Stimulated activated CD8-positive, alpha-beta memory T cell treated with anti-CD3 and anti-CD28 coated beads, Interleukin-7, amount 100 ng/mL, for 1 hour (primary cell): ENCODE measurements around the gene FAM118A.
"Not testable (repeated sequence)": the region's sequence is repeated elsewhere in the genome, so short reads cannot be mapped to it uniquely, and the experiment has no call there.

Source experiments
- DNase-seq, 2 donors: peaks; one replicate each; pipeline ENCODE4 v3.0.0-alpha.2; 2020; ENCODE audit warnings: low read depth in 2 of 2

FAM118A gene

DNA sequence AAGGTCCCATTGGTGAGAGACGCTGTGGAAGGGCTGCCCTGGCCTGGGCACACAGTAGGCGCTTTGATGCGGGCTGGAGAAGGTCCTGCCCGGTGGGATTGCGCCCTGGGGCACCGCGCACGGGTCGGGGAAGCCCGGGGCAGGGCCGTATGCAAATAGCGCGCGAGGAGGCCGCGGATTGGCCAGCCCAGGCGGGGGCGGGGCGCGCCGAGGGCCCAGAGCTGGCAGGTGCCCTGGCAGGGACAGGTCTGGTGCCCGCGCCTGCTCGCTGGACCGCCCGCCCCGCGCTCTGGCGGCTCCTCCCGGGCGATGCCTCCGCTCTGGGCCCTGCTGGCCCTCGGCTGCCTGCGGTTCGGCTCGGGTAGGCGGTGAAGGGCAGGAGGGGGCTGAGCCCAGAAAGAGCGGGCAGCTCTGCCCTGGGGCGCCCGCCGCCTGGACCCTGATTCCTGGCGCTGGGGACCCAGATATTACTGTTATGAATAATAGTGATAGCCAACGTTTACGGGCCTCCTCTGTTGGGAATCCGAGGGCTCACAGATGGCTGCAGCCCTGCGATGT lies 24.9 kb upstream of the FAM118A start, which contains the start of gene UPK3A:
Gene UPK3A (plus strand): TSS at position 245 of the 558 bp plus-strand sequence. CDS start 65 bp downstream, at position 310.
- no peak for DNase-seq

DNA sequence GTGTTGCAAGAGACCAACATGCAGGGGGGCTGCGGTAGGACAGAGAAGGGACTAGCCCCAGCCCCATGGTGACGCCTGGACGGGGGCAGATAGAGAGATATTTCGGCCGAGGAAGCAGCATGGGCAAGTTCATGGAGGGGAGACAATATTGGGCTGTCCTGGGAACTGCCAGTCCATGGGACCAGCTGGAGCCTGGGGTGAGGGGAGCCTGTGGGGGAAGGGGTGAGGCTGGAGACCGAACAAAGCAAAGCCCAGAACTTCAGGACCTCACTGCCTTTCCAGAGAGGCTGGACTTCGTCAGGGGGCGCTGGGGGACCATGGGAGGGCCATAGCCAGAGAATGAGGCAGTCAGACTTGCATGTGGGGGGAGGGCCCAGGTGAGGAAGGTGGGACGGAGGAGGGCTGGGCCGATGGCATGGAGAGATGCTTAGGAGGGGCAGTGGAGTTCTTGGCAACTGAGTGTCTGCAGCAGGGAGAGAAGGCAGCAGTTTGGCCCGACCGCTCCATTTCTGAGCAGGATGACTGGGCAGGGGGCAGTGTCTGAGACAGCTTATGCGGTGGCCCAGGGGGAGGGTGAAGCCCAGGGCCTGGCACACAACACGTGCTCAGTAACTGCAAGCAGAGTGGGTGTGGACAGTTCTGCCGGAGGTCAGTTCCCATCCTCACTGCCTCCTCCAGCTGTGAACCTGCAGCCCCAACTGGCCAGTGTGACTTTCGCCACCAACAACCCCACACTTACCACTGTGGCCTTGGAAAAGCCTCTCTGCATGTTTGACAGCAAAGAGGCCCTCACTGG lies 24.3 kb upstream of the FAM118A start:
- DNase-seq, result no peak

DNA sequence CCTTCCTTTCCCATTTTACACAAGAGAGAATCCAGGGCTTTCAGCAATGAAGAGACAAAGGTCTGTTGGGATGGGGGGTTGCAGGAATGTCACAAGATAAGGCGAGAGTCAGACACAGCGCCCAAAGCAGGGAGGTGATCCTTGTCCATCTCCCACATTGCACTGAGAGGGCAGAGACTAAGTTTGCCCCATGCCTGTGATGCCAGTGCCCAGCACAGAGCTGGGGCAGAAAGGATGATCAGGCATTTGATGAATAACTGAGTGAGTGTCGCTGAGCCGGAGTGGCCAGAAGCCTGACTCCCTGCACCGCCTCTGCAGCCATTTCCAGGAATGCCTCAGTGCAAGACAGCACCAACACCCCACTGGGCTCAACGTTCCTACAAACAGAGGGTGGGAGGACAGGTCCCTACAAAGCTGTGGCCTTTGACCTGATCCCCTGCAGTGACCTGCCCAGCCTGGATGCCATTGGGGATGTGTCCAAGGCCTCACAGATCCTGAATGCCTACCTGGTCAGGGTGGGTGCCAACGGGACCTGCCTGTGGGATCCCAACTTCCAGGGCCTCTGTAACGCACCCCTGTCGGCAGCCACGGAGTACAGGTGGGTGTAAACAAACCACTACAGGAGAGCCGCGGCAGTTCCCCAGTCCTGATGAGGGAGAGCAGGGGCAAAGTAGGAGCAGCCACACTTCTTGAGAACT lies 22.7 kb upstream of the FAM118A start:
- DNase-seq, result no peak

DNA sequence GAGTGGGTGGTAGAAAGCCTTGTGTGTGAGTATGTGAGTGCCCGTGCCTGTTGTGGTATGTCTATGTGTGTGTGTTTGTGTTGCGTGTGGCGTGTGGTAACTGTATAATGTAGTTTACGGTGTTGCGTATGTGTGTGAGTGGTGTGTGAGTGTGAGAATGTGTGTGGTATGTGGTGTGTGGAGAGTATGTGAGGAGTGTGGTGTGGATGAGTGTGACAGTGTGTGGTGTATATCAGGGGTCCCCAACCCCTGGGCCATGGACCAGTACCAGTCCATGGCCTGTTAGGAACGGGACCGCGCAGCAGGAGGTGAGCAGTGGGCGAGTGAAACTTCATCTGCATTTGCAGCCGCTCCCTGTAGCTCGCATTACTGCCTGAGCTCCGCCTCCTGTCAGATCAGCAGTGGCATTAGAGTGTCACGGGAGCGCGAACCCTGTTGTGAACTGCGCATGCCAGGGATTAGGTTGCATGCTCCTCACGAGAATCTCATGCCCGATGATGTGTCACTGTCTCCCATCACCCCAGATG lies 19.3 kb upstream of the FAM118A start:
- DNase-seq, result no peak

DNA sequence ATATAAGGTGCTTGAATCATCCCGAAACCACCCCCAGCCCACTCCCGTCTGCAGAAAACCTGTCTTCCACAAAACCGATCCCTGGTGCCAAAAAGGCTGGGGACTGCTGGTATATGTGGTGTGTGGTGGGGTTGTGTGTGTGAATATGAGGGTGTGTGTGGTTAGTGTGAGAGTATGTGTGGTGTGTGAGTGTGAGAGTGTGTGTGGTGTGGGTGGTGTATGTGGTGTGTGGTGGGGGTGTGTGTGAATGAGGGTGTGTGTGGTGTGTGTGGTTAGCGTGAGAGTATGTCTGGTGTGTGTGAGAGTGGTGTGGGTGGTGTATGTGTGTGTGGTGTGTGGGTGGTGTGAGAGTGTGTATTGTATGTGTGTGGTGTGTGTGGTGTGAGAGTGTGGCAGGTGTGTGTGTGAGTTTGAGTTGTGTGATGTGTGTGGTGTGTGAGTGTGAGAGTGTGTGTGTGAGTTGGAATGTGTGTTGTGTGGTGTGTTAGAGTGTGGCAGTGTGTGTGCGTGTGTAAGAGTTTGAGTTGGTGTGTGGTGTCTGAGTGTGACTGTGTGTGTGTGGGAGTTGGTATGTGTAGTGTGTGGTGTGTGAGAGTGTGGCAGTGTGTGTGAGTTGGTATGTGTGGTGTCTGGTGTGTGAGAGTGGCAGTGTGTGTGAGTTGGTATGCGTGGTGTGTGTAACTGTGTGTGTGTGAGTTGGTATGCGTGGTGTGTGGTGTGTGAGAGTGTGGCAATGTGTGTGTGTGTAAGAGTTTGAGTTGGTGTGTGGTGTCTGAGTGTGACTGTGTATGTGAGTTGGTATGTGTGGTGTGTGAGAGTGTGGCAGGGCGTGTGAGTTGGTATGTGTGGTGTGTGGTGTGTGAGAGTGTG lies 18.4 kb upstream of the FAM118A start:
- DNase-seq, result no peak

DNA sequence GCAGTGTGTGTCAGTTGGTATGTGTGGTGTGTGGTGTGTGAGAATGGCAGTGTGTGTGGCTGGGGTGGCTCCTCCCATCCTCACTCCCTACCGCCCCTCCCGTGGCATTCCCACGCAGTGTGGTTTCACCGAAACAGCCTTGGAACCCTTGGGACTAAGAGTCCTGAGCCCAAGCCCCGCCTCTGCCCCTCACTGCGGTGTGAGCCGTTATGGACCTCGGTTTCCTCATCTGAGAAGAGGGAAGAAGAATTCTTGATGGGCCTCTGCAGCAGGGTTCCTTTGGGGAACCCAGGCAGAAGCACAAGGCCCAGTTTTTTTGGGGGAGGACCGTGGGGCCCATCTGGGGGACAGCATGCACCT lies 17.8 kb upstream of the FAM118A start:
- DNase-seq, result no peak

DNA sequence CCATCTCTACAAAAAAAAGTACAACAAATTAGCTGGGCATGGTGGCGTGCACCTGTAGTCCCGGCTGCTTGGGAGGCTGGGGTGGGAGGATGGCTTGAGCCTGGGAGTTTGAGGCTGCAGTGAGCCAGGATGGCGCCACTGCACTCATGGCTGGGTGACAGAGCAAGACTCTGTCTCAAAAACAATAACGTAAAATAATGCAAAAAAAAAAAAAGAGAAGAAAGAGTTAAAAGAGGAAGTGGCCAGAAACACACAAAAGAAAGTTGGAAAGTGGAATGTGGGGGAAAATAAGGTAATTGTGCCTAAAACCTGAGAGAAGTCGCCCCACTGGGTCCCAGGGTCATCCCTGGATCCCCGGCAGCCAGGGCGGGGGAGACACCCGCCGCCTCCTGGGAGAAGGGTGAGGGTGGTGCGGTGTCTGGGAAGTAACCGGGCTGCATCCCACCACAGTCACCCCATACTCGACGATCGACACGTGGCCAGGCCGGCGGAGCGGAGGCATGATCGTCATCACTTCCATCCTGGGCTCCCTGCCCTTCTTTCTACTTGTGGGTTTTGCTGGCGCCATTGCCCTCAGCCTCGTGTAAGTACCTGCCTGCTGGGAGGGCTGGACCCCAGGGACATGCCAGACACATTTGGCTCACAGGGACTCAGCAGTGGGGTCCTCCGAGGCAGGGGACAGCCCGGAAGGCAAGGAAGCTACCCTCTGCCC lies 16.8 kb upstream of the FAM118A start:
- no peak for DNase-seq

DNA sequence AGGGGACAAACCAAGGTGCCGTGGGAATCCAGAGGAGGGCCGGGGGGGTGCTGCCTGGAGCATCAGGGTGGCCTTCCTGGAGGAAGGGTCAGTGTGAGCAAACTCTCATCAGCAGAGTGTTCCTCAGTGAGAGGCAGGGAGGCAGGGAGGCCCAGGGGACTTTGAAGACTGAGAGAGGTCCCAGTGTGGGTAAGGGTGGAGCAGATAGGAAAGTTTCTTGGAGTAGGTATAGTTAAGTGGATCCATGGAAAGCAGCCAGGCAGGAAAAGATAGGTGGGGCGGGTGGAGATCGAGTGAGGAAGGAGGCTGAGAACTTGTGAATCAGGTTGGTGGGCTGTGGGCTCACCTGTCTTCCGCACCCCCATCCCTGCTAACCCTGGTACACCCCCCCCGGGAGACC lies 15.7 kb upstream of the FAM118A start:
- DNase-seq, result no peak

DNA sequence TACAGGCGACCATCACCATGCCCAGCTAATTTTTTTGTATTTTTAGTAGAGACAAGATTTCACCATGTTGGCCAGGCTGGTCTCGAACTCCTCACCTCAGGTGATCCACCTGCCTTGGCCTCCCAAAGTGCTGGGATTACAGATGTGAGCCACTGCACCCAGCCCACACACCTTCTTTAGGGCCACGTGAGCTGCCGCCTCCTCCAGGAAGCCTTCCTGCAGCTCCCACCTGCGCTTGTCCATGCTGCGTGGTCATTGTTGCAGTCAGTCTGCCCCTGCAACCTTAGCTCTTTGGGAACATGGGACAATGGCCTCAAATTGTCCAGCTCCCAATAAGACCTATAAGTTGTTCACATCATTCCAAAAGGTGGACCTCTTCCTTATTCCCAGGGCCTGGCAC lies 14.7 kb upstream of the FAM118A start:
- not testable (repeated sequence) for DNase-seq

DNA sequence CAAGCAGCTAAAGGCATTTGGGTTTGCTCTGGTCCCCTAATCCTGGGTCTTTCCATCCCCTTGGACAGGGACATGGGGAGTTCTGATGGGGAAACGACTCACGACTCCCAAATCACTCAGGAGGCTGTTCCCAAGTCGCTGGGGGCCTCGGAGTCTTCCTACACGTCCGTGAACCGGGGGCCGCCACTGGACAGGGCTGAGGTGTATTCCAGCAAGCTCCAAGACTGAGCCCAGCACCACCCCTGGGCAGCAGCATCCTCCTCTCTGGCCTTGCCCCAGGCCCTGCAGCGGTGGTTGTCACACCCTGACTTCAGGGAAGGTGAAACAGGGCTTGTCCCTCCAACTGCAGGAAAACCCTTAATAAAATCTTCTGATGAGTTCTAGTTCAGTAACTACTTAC lies 14.2 kb upstream of the FAM118A start:
- no peak for DNase-seq

DNA sequence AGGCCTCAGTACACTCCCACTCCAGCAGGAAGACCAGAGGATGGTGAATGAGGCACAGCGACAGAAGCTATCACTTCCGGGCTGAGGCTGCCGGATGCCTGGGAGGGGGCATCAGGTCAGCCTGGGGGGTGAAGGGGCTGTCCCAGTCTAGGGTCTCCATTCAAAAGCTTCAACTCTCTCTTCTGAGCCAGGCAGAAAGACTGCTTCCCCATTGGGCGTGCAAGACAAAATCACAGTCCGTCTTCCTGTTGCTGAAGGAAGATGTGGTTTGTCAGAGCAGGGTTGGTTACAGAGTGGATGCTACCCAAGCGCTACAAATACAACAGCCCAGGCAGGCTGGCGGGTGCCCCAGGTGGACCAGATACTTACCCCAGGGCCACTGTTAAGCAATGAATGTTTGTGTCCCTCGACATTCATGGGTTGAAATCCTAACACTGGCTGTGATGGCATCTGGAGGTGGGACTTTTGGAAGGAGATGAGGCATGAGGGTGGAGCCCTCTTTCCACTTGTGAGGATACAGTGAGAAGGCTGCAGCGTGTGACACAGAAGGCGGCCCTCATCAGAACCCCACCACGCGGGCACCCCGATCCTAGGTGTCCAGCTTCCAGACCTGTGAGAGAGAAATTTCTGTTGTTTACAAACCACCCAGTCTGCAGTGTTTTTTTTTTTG lies 13.0 kb upstream of the FAM118A start:
- DNase-seq, result no peak

DNA sequence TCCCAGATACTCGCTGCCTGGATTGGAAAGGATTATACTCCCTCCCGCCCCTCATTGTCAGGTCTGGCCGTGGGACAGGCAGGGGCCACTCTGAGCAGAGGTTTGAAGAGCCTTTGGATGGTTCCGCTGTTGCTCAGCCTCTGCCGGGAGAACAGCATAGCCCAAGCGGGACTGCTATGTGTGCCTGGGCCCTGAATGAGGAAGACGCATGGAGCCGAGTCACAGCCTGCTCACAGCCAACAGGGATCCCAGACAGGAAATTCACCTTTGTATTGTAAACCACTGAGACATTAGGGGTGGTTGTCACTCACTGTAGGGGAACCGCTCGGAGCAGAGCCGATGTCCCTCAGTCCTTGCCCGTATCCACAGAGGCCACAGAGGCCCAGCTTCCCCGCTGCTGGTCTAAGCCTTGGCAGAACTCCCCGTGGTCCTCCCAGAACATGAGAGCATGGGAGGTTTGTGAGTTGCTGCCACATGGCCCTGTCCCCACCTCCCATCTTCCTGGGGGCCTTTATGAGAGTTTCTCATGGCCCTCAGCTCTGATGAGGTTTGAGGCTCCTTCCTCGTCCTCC lies 10.7 kb upstream of the FAM118A start:
- DNase-seq, result no peak

DNA sequence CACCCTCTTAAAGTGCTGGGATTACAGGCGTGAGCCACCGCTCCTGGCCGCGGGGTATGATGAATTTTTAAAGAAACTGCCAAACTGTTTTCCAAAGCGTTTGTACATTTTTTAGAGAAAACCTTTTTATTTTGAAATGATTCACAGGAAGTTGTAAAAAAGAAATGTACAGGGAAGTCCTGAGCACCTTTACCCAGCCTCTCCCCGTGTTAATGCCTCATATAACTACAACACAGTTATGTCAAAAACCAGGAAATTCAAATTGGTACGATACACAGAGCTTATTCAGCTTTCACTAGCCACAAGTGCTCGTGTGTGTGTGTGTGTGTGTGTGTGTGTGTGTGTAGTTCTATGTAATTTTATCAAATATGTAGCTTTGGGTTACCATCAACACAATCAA lies 7.0 kb upstream of the FAM118A start:
- no peak for DNase-seq

DNA sequence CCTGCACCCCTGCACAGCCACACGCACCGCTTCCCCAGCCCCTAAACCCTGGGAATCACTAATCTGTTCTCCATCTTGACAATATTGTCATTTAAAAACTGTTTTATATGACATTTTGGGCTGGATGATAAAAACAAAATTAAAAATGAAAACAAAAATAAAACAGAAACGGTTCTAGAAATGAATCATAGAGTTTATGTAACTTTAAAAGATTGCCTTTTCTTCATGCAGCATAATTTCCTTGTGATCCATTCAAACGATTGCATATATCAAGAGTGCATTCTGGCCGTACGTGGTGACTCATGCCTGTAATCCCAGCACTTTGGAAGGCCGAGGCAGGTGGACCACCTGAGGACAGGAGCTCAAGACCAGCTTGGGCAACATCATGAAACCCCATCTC lies 6.6 kb upstream of the FAM118A start:
- DNase-seq, result no peak

DNA sequence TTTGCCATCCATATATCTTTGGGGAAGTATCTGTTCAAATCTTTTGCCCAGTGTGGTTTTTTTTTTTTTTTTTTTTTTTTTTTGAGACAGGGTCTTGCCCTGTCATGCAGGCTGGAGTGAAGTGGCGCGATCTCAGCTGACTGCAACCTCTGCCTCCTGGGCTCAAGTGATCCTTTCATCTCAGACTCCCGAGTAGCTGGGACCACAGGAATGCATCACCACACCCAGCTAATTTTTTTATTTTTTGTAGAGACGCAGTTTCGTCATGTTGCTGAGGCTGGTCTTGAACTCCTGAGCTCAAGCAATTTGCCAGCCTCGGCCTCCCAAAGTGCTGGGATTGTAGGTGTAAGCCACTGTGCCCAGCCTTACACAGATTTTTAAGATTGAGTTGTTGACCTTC lies 4.8 kb upstream of the FAM118A start:
- DNase-seq, result no peak

DNA sequence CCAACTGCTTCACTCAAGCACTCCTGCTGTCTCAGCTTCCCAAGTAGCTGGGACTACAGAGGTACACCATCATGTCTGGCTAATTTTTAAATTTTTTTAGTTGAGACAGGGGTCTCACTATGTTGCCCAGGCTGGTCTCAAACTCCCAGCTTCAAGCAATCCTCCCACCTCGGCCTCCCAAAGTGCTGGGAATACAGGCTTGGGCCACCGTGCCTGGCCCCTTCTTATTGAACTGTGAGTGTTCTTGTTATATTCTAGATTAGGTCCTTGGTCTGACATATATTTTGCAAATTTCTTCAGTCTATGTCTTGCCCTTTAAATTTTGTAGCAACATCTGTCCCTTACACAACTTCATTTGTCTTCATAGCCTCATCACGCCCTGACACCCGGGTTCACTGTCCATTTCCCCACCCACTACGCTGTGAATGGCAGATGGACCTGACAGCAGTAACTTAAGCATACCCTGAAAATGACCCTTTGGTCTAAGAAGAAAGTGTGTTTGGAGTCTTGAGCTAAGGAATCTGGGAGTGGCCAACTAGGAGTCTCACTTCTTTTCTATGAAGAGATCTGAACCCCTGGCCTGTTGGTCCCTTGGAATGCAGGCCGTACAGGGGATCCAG lies 4.2 kb upstream of the FAM118A start:
- DNase-seq, result no peak

DNA sequence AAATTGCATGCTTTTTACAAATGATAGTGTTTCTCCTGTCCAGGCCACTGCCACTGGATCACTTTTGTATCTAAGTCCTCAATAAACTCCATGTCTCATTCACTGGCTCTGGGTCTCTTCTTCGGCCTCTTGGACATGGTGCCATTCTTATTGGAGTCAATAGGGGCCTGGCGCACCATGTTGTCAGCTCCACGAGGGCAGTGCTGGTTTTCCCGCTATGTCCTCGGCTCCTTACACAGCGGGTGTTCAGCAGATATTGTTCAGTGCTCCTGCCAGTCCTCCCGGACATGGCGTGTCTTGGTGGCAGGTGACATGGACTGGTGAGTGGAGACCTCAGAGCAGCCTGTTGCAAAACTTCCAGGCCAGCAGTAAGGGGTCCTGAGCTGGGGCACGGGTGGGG lies 3.6 kb upstream of the FAM118A start:
- no peak for DNase-seq

DNA sequence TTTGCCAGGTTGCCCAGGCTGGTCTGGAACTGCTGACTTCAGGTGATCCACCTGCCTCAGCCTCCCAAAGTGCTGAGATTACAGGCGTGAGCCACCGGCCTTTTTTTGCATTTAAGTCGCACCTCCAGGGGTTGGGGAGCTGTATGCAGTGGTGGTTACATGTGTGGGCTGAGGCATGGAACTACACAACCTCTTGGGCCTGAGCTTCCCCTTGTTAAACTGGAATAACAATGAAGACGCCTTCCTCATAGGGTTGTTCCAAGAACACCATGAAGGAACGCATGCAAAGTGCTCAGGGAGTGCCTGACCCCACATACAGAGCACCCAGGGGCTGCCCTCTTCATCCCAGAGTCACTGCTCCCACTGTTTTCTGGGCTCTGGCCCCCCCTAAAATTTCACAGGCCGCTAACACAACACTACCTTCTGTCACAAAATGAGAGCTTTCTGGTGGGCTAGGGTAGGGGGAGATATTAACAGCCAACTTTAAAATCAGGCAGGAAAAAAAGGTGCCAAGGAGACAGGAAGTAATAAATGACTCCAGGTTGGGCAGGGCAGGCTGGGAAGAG lies 1.3 kb upstream of the FAM118A start:
- DNase-seq, result no peak

DNA sequence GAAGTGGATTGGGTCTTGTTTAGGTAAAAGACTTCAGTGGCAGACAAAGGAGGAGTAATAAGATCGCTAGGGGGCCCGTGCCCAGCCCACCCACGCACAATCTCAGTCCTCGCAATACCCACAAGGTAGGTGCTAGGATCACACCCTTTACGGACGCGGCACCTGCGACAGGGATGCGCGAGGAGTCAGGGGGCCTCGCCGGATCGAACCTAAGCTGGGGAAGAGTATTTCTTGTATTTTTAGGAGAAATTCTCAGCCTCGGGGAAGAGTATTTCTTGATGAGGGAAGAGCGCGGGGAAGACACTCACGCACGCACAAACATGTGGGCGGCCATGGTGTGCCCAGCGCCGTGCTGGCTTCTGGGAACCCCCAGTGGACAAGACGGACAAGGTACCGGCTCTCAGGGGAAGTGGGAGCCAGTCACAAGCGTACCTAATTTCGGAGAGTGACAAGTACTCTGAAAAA lies 745 bp upstream of the FAM118A start:
- DNase-seq, result no peak
